HepG2 (cell line): ENCODE results near the gene UBC. TPM values are rescaled to one million over a fixed set of nuclear protein-coding genes. Genes with fewer than 3 reads are reported as not detected.
A peak's percentile ranks its signal among the peaks of the same experiment; 100 is the strongest.

Experiments
- ATAC-seq: fragments of 200-7000 bp; cut with Tn5 transposase; 3 replicates; pipeline ENCODE4 v1.9.1; 2020; ENCODE audit warnings: mild to moderate bottlenecking, moderate library complexity
- BruUV-seq: library from RNA; stranded (reverse); fragments of 400-500 nt; replicated peaks from 2 replicates; lab custom pipeline; 2021; lab: Mats Ljungman, UMichigan
- CTCF ChIA-PET: fragments of 300-600 bp; formaldehyde crosslinking; extraction: SDS; loops from one replicate; lab custom pipeline; 2021; ENCODE audit warnings: low total read pairs, inconsistent platforms, low intra/inter-chr PET ratio; lab: Yijun Ruan, JAX
- POLR2A ChIA-PET: fragments of 350-600 bp; sonication (Branson Sonifier 250); formaldehyde crosslinking; loops from one replicate; lab custom pipeline; 2020; ENCODE audit warnings: antibody characterized with exemption, inconsistent platforms; lab: Yijun Ruan, JAX
- DNase-seq: peaks from one replicate; pipeline ENCODE4 v3.0.0-alpha.2; 2015; ENCODE audit warnings: low spot score
- FAIRE-seq: peaks from 3 replicates; lab custom pipeline; 2011; peaks lifted over from hg19 to GRCh38; lab: Jason Lieb, UNC
- H2AFZ ChIP-seq: one replicate; pipeline ENCODE4 v1.6.1; 2011; ENCODE audit warnings: low read length, inconsistent platforms
- H3K27ac ChIP-seq: fragments of 300-600 bp; 3 replicates; pipeline ENCODE4 v1.8.0; 2011; ENCODE audit warnings: mixed run types, mild to moderate bottlenecking, mixed read lengths, low read length, inconsistent platforms; ENCODE audit not compliant: insufficient read depth; ENCODE audit errors: extremely low read length
- H3K27me3 ChIP-seq, 2 experiments: fragments of 200-600 bp in 1 of 2; 2 replicates in 1 of 2; 3 replicates in 1 of 2; pipeline versions ENCODE4 v1.6.0 to v1.8.0; 2011; ENCODE audit warnings: low read length in 2 of 2, mild to moderate bottlenecking in 2 of 2, moderate library complexity in 2 of 2, inconsistent platforms in 1 of 2; ENCODE audit not compliant: insufficient read depth in 2 of 2, control insufficient read depth in 1 of 2
- H3K36me3 ChIP-seq, 2 experiments: fragments of 200-600 bp in 1 of 2; replicated peaks in 1 of 2; 2 replicates in 1 of 2; 3 replicates in 1 of 2; pipeline versions ENCODE4 v1.5.1 to v1.8.0; 2011; ENCODE audit warnings: low read length in 2 of 2, inconsistent platforms in 1 of 2; ENCODE audit not compliant: insufficient read depth in 2 of 2, control insufficient read depth in 1 of 2
- H3K4me1 ChIP-seq: 2 replicates; pipeline ENCODE4 v1.5.1; 2012; ENCODE audit warnings: low read length, inconsistent platforms; ENCODE audit not compliant: insufficient read depth
- H3K4me2 ChIP-seq: 2 replicates; pipeline ENCODE4 v1.6.0; 2011; ENCODE audit warnings: low read depth, low read length, inconsistent platforms
- H3K4me3 ChIP-seq, 3 experiments: fragments of 200-600 bp in 1 of 3; sonication (generic), shearing (Covaris generic) in 1 of 3; replicated peaks in 1 of 3; 2 replicates each; pipeline ENCODE4 v1.5.1; 2011 to 2016; ENCODE audit warnings: low read length in 3 of 3, inconsistent platforms in 2 of 3, low read depth in 2 of 3, mild to moderate bottlenecking in 2 of 3, control low read depth in 1 of 3, mixed read lengths in 1 of 3; ENCODE audit not compliant: insufficient read depth in 1 of 3
- H3K79me2 ChIP-seq: one replicate; pipeline ENCODE4 v1.6.1; 2011; ENCODE audit warnings: low read length, inconsistent platforms; ENCODE audit not compliant: insufficient read depth
- H3K9ac ChIP-seq: 2 replicates; pipeline ENCODE4 v1.6.0; 2011; ENCODE audit warnings: mild to moderate bottlenecking, low read depth, low read length, inconsistent platforms; ENCODE audit not compliant: insufficient read depth
- H3K9me3 ChIP-seq: 2 replicates; pipeline ENCODE4 v1.5.1; 2012; ENCODE audit warnings: mild to moderate bottlenecking, low read length
- H4K20me1 ChIP-seq: 2 replicates; pipeline ENCODE4 v1.6.0; 2011; ENCODE audit warnings: inconsistent platforms, mild to moderate bottlenecking, low read length, moderate library complexity; ENCODE audit not compliant: insufficient read depth
- ELF1 ChIP-seq: sonication (generic); formaldehyde crosslinking; IDR thresholded peaks from 2 replicates; pipeline ENCODE4 v1.4.0; 2020; ENCODE audit warnings: missing genetic modification reagents
- EZH2 ChIP-seq: conservative IDR thresholded peaks from 2 replicates; pipeline ENCODE4 v1.6.1; 2012; ENCODE audit warnings: mild to moderate bottlenecking, low read depth, low read length, moderate library complexity
- NFKBIZ ChIP-seq: IDR thresholded peaks from 2 replicates; pipeline ENCODE4 v1.6.1; 2018; ENCODE audit warnings: missing genetic modification reagents, missing compliant biosample characterization
- RBAK ChIP-seq: sonication (generic); formaldehyde crosslinking; IDR thresholded peaks from 2 replicates; pipeline ENCODE4 v1.5.1; 2020; ENCODE audit warnings: mild to moderate bottlenecking, missing genetic modification reagents
- SRSF9 ChIP-seq: fragments of 200-400 bp; formaldehyde crosslinking; IDR thresholded peaks from 2 replicates; pipeline ENCODE4 v1.6.1; 2018; ENCODE audit warnings: borderline replicate concordance, mild to moderate bottlenecking, low read depth, low read length; ENCODE audit not compliant: insufficient read depth, poor library complexity, severe bottlenecking
- YEATS4 ChIP-seq: sonication (generic); formaldehyde crosslinking; IDR thresholded peaks from 2 replicates; pipeline ENCODE4 v1.4.0; 2020; ENCODE audit warnings: missing genetic modification reagents, borderline replicate concordance
- ZNF260 ChIP-seq: sonication (generic); formaldehyde crosslinking; IDR thresholded peaks from 2 replicates; pipeline ENCODE4 v1.4.0; 2020; ENCODE audit warnings: missing genetic modification reagents, low read depth, mild to moderate bottlenecking, borderline replicate concordance
- ZNF274 ChIP-seq: sonication (generic); formaldehyde crosslinking; IDR thresholded peaks from 2 replicates; pipeline ENCODE4 v1.5.1; 2020; ENCODE audit warnings: mild to moderate bottlenecking, missing genetic modification reagents
- ZNF709 ChIP-seq: sonication (generic); formaldehyde crosslinking; IDR thresholded peaks from 2 replicates; pipeline ENCODE4 v1.5.0; 2020; ENCODE audit warnings: mild to moderate bottlenecking, missing genetic modification reagents
- ZNF850 ChIP-seq: sonication (generic); formaldehyde crosslinking; conservative IDR thresholded peaks from 2 replicates; pipeline ENCODE4 v1.9.0; 2021; ENCODE audit warnings: mild to moderate bottlenecking, missing genetic modification reagents
- ZNF878 ChIP-seq: sonication (generic); formaldehyde crosslinking; IDR thresholded peaks from 2 replicates; pipeline ENCODE4 v1.8.1; 2023; ENCODE audit warnings: mild to moderate bottlenecking, missing genetic modification reagents, moderate library complexity
- WGBS: methylation state at CpG from one replicate; pipeline ENCODE4 v1.1.6; 2017; ENCODE audit warnings: low lambda C conversion rate; 5-methylcytosine and 5-hydroxymethylcytosine counted together
- in situ Hi-C: cut with HindIII; loops from 2 replicates; pipeline ENCODE4 v1.10.0; 2017; ENCODE audit warnings: low pct_unique_long_range_greater_than_20kb; ENCODE audit not compliant: extremely low pct_ligation_motif_present
- intact Hi-C: fragments of 100-400 bp; cut with micrococcal nuclease; formaldehyde crosslinking; loops from one replicate; pipeline ENCODE4 v1.10.0; 2022; ENCODE audit not compliant: unreplicated experiment
- polyA plus RNA-seq, 8 experiments: library from polyadenylated mRNA; depleted of rRNA in 3 of 8; stranded (reverse) in 7 of 8; unstranded in 1 of 8; fragments of >200 nt; fragmentation: Illumina TruSeq in 4 of 8; extraction: Trizol in 4 of 8; gene quantifications; 2 replicates each; pipeline versions ENCODE4 v1.2.1 to v1.2.3, GENCODE V29; 2011 to 2016; ENCODE audit warnings: low read depth in 4 of 8, missing spikeins in 1 of 8, mixed read lengths in 1 of 8; ENCODE audit not compliant: insufficient read depth in 1 of 8
- total RNA-seq, 5 experiments: library from RNA; depleted of rRNA; stranded (reverse); fragments of >200 nt; fragmentation: Illumina TruSeq; extraction: Trizol; gene quantifications; 2 replicates each; pipeline ENCODE4 v1.2.3, GENCODE V29; 2016; ENCODE audit warnings: low read depth in 1 of 5
- TF ChIP-seq, protein P1 (sequence below): sonication (generic); formaldehyde crosslinking; IDR thresholded peaks from 2 replicates; pipeline ENCODE4 v1.4.0; 2020; ENCODE audit warnings: missing genetic modification reagents
- TF ChIP-seq, protein P2 (sequence below): sonication (generic); formaldehyde crosslinking; IDR thresholded peaks from 2 replicates; pipeline ENCODE4 v1.4.0; 2020; ENCODE audit warnings: missing genetic modification reagents, low read depth, mild to moderate bottlenecking, borderline replicate concordance
- TF ChIP-seq, protein P3 (sequence below): sonication (generic); formaldehyde crosslinking; IDR thresholded peaks from 2 replicates; pipeline ENCODE4 v1.8.0; 2022; ENCODE audit warnings: missing genetic modification reagents, mild to moderate bottlenecking, moderate library complexity, borderline replicate concordance
- TF ChIP-seq, protein P4 (sequence below): fragments of 450-650 bp; IDR thresholded peaks from 2 replicates; pipeline ENCODE4 v1.6.1; 2017; ENCODE audit warnings: mild to moderate bottlenecking

UBC gene
- total and polyA plus RNA-seq, 2 of the 13 experiments (the other 11 are each of a cell fraction or from before 2014, with no cell fraction given): 805 to 1,432 TPM

DNA sequence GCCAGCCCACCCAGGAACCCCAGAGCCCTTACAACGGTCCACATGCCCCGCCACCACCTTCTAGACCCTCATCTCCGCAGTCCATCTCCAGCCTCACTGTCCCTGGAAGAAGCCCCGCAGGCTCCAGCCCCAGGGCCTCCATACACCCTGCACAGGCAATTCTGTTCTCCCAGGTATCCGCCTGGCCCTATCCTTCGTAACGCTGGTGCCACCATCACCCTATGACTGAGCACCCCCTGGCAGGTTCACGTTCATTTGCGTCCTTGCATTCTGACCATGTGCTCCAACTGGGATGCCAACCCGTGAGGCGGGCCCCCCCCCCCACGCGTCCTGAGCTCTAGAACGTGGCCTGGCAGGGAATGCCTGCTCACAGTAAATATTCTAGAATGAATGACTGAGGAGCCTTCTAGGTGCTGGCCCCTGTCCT is 50.1 kb downstream of the UBC start:
- Histone ChIP-seq H3K9me3 (no peaks in the 10 kb centered on the region), H4K20me1 (peaks cover 3% of the 10 kb centered on the region; the same call in 1 of the 2 replicates), H3K4me3 (peak overlapping the region in 2 of 3 experiments; percentile 46 to 94; a peak in 3 of 6 replicates), H3K9ac (peak overlapping the region; percentile 89), H2AFZ (no peak overlapping the region), H3K4me1 (peaks cover 84% of the 10 kb centered on the region), H3K79me2 (peaks cover 43% of the 10 kb centered on the region), H3K27ac (peak overlapping the region; percentile 64), H3K27me3 (no peaks in the 10 kb centered on the region; a peak in 1 of 5 replicates), H3K36me3 (peaks cover 3 to 17% of the 10 kb centered on the region in 2 experiments; a peak in 4 of 5 replicates), H3K4me2 (peak overlapping the region; percentile 67)
- ATAC-seq (peak; percentile 3), DNase-seq (no peak), FAIRE-seq (no peak)
- BruUV-seq: TSS peak; percentile 52
- CTCF ChIA-PET: interaction anchor here (2.0 to 2.9 kb wide), 2 partner anchors 34 to 42 kb away, joined by 7 to 18 read pairs; no protein-coding TSS in a partner anchor
- intact Hi-C loops: loop anchor here (5.0 kb wide), 1 partner anchor 42 kb away; no protein-coding TSS in a partner anchor
- WGBS: 99% methylated on average over 13 of the region's 14 CpGs
- POLR2A ChIA-PET: interaction anchor here (0.7 to 1.8 kb wide), 13 partner anchors 8 to 53 kb away, joined by 3 to 9 read pairs (median 3); partner anchors contain the start of gene UBC
- in situ Hi-C loops: no loop called here
- TF ChIP-seq RBAK (CRISPR knock-in tag) (no peak), ELF1 (CRISPR knock-in tag) (0 out of 2 replicates have a peak, but pooled peaks have one; percentile 5), ZNF274 (CRISPR knock-in tag) (0 out of 2 replicates have a peak, but pooled peaks have one; percentile 2), ZNF709 (CRISPR knock-in tag) (peak; percentile 15; the same call in 1 of the 2 replicates), EZH2 (no peak), YEATS4 (CRISPR knock-in tag) (no peak), ZNF850 (CRISPR knock-in tag) (no peak), ZNF878 (CRISPR knock-in tag) (no peak), ZNF260 (no peak), SRSF9 (no peak), NFKBIZ (CRISPR knock-in tag) (no peak)
- TF ChIP-seq, protein P1, sequence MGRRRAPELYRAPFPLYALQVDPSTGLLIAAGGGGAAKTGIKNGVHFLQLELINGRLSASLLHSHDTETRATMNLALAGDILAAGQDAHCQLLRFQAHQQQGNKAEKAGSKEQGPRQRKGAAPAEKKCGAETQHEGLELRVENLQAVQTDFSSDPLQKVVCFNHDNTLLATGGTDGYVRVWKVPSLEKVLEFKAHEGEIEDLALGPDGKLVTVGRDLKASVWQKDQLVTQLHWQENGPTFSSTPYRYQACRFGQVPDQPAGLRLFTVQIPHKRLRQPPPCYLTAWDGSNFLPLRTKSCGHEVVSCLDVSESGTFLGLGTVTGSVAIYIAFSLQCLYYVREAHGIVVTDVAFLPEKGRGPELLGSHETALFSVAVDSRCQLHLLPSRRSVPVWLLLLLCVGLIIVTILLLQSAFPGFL (CRISPR knock-in tag): 0 out of 2 replicates have a peak, but pooled peaks have one; percentile 58
- TF ChIP-seq, protein P2, sequence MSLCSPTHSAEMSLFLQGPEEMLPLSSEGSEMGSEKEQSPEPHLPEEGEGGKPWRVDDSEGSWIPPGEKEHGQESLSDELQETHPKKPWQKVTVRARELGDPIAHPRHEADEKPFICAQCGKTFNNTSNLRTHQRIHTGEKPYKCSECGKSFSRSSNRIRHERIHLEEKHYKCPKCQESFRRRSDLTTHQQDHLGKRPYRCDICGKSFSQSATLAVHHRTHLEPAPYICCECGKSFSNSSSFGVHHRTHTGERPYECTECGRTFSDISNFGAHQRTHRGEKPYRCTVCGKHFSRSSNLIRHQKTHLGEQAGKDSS: 0 out of 2 replicates have a peak, but pooled peaks have one; percentile 43
- TF ChIP-seq, protein P3, sequence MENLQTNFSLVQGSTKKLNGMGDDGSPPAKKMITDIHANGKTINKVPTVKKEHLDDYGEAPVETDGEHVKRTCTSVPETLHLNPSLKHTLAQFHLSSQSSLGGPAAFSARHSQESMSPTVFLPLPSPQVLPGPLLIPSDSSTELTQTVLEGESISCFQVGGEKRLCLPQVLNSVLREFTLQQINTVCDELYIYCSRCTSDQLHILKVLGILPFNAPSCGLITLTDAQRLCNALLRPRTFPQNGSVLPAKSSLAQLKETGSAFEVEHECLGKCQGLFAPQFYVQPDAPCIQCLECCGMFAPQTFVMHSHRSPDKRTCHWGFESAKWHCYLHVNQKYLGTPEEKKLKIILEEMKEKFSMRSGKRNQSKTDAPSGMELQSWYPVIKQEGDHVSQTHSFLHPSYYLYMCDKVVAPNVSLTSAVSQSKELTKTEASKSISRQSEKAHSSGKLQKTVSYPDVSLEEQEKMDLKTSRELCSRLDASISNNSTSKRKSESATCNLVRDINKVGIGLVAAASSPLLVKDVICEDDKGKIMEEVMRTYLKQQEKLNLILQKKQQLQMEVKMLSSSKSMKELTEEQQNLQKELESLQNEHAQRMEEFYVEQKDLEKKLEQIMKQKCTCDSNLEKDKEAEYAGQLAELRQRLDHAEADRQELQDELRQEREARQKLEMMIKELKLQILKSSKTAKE (CRISPR knock-in tag): no peak
- TF ChIP-seq, protein P4, sequence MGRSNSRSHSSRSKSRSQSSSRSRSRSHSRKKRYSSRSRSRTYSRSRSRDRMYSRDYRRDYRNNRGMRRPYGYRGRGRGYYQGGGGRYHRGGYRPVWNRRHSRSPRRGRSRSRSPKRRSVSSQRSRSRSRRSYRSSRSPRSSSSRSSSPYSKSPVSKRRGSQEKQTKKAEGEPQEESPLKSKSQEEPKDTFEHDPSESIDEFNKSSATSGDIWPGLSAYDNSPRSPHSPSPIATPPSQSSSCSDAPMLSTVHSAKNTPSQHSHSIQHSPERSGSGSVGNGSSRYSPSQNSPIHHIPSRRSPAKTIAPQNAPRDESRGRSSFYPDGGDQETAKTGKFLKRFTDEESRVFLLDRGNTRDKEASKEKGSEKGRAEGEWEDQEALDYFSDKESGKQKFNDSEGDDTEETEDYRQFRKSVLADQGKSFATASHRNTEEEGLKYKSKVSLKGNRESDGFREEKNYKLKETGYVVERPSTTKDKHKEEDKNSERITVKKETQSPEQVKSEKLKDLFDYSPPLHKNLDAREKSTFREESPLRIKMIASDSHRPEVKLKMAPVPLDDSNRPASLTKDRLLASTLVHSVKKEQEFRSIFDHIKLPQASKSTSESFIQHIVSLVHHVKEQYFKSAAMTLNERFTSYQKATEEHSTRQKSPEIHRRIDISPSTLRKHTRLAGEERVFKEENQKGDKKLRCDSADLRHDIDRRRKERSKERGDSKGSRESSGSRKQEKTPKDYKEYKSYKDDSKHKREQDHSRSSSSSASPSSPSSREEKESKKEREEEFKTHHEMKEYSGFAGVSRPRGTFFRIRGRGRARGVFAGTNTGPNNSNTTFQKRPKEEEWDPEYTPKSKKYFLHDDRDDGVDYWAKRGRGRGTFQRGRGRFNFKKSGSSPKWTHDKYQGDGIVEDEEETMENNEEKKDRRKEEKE: no peak
